Trophoblast cell (in vitro differentiated cells and primary cell): ENCODE data around the gene KCNH6. TPM values are rescaled to one million over a fixed set of nuclear protein-coding genes. Genes with fewer than 3 reads are reported as not detected.
A peak's percentile ranks its signal among the peaks of the same experiment; 100 is the strongest.

Experiments
- DNase-seq, 2 donors: peaks; one replicate each; pipeline ENCODE4 v3.0.0-alpha.2; 2016
- H2AFZ ChIP-seq: 2 replicates; pipeline ENCODE4 v1.6.1; 2013; ENCODE audit warnings: low read length, moderate library complexity, mild to moderate bottlenecking; ENCODE audit not compliant: insufficient read depth, poor library complexity
- H2AK5ac ChIP-seq: 2 replicates; pipeline ENCODE4 v1.6.1; 2013; ENCODE audit warnings: mild to moderate bottlenecking, low read length
- H2BK120ac ChIP-seq: 2 replicates; pipeline ENCODE4 v1.6.1; 2013; ENCODE audit warnings: low read length, mild to moderate bottlenecking, moderate library complexity; ENCODE audit not compliant: insufficient read depth, poor library complexity
- H2BK12ac ChIP-seq: 2 replicates; pipeline ENCODE4 v1.6.1; 2013; ENCODE audit warnings: mild to moderate bottlenecking, low read length, moderate library complexity
- H2BK5ac ChIP-seq: 2 replicates; pipeline ENCODE4 v1.6.1; 2013; ENCODE audit warnings: low read length, low read depth, moderate library complexity, mild to moderate bottlenecking; ENCODE audit not compliant: poor library complexity
- H3K14ac ChIP-seq: 2 replicates; pipeline ENCODE4 v1.6.1; 2013; ENCODE audit warnings: mild to moderate bottlenecking, low read length
- H3K18ac ChIP-seq: 2 replicates; pipeline ENCODE4 v1.6.1; 2013; ENCODE audit warnings: mild to moderate bottlenecking, low read length
- H3K23ac ChIP-seq: 2 replicates; pipeline ENCODE4 v1.6.1; 2013; ENCODE audit warnings: low read length
- H3K27ac ChIP-seq: 2 replicates; pipeline ENCODE4 v1.5.1; 2013; ENCODE audit warnings: low read depth, mild to moderate bottlenecking, inconsistent platforms, low read length, moderate library complexity
- H3K27me3 ChIP-seq: 2 replicates; pipeline ENCODE4 v1.6.1; 2013; ENCODE audit warnings: inconsistent platforms, mild to moderate bottlenecking, low read length, moderate library complexity; ENCODE audit not compliant: insufficient read depth
- H3K36me3 ChIP-seq, 2 experiments: 1 replicate in 1 of 2; 2 replicates in 1 of 2; pipeline ENCODE4 v1.6.1; 2013; ENCODE audit warnings: low read length in 2 of 2, mild to moderate bottlenecking in 2 of 2, moderate library complexity in 1 of 2; ENCODE audit not compliant: insufficient read depth in 2 of 2, control insufficient read depth in 1 of 2
- H3K4ac ChIP-seq: 2 replicates; pipeline ENCODE4 v1.6.1; 2013; ENCODE audit warnings: low read depth, mild to moderate bottlenecking, low read length, moderate library complexity
- H3K4me1 ChIP-seq, 2 experiments: 1 replicate in 1 of 2; 2 replicates in 1 of 2; pipeline ENCODE4 v1.6.1; 2013; ENCODE audit warnings: low read length in 2 of 2, mild to moderate bottlenecking in 2 of 2, moderate library complexity in 1 of 2; ENCODE audit not compliant: insufficient read depth in 2 of 2, control insufficient read depth in 1 of 2
- H3K4me2 ChIP-seq: 2 replicates; pipeline ENCODE4 v1.6.1; 2013; ENCODE audit warnings: inconsistent platforms, mild to moderate bottlenecking, low read length, moderate library complexity
- H3K4me3 ChIP-seq: 2 replicates; pipeline ENCODE4 v1.5.1; 2013; ENCODE audit warnings: mild to moderate bottlenecking, low read depth, low read length, inconsistent platforms
- H3K79me1 ChIP-seq: one replicate; pipeline ENCODE4 v1.6.1; 2013; ENCODE audit warnings: low read length
- H3K79me2 ChIP-seq: 2 replicates; pipeline ENCODE4 v1.6.1; 2013; ENCODE audit warnings: low read length, mild to moderate bottlenecking; ENCODE audit not compliant: control insufficient read depth, insufficient read depth, poor library complexity
- H3K9ac ChIP-seq: 2 replicates; pipeline ENCODE4 v1.6.1; 2013; ENCODE audit warnings: mild to moderate bottlenecking, low read length
- H3K9me3 ChIP-seq: 2 replicates; pipeline ENCODE4 v1.6.1; 2013; ENCODE audit warnings: low read depth, mild to moderate bottlenecking, control low read depth, inconsistent platforms, low read length; ENCODE audit not compliant: insufficient read depth
- H4K12ac ChIP-seq: 2 replicates; pipeline ENCODE4 v1.6.1; 2013; ENCODE audit warnings: low read depth, mild to moderate bottlenecking, low read length, moderate library complexity
- H4K8ac ChIP-seq: 2 replicates; pipeline ENCODE4 v1.6.1; 2013; ENCODE audit warnings: low read depth, mild to moderate bottlenecking, low read length, moderate library complexity
- H4K91ac ChIP-seq: one replicate; pipeline ENCODE4 v1.6.1; 2013; ENCODE audit warnings: low read depth, mild to moderate bottlenecking, low read length, moderate library complexity
- WGBS: extraction: QIAGEN DNeasy Blood & Tissue Kit; methylation state at CpG from one replicate; pipeline ENCODE4 v1.1.7; 2013; ENCODE audit warnings: missing lambda C conversion rate; ENCODE audit not compliant: insufficient read length, insufficient coverage; ENCODE audit errors: extremely low coverage; 5-methylcytosine and 5-hydroxymethylcytosine counted together
- polyA plus RNA-seq: library from polyadenylated mRNA; stranded (reverse); fragments of 200-250 nt; gene quantifications from 2 replicates; pipeline ENCODE4 v1.2.3, GENCODE V29; 2013

KCNH6 gene
- polyA plus RNA-seq = not detected in 2 replicates

- no peaks in the 10 kb centered on the region for H3K27me3 ChIP-seq
- no peaks in the 10 kb centered on the region for H3K9me3 ChIP-seq
- no peak for DNase-seq
- no peak within 1 kb of the TSS for H3K9ac ChIP-seq
- WGBS = no CpG with 5 or more reads among the region's 38 CpGs
- H3K4me3 ChIP-seq = peak within 1 kb of the TSS; percentile 39
- H3K4ac ChIP-seq = no peak within 1 kb of the TSS
- no peak within 1 kb of the TSS for H3K23ac ChIP-seq
- no peak within 1 kb of the TSS for H2BK5ac ChIP-seq
- H3K4me1 ChIP-seq = peaks cover 0 to 2% of the 10 kb centered on the region in 2 experiments
- no peak within 1 kb of the TSS for H3K18ac ChIP-seq
- no peak within 1 kb of the TSS for H4K8ac ChIP-seq
- no peak within 1 kb of the TSS for H2BK12ac ChIP-seq
- no peak within 1 kb of the TSS for H3K14ac ChIP-seq
- H2AFZ ChIP-seq = no peak within 1 kb of the TSS
- H3K79me2 ChIP-seq = no peaks in the 10 kb centered on the region
- H3K27ac ChIP-seq = no peak within 1 kb of the TSS
- no peak within 1 kb of the TSS for H2BK120ac ChIP-seq
- no peak within 1 kb of the TSS for H4K91ac ChIP-seq
- no peak within 1 kb of the TSS for H4K12ac ChIP-seq
- H2AK5ac ChIP-seq = no peak within 1 kb of the TSS
- H3K4me2 ChIP-seq = peak within 1 kb of the TSS; percentile 64
- H3K36me3 ChIP-seq = no peaks in the 10 kb centered on the region
- no peaks in the 10 kb centered on the region for H3K79me1 ChIP-seq
Measured at GRCh38 chr17:63523253-63523855, at the start of gene KCNH6. TSS of gene KCNH6 (plus strand) at chr17:63523358. CDS start at chr17:63523414, 56 bp downstream.

- no peak for DNase-seq
- no CpG with 5 or more reads among the region's 3 CpGs for WGBS
- H2AFZ ChIP-seq = no peak overlapping the region
- H3K4me2 ChIP-seq = no peak overlapping the region
- no peak overlapping the region for H4K8ac ChIP-seq
- no peak overlapping the region for H2BK120ac ChIP-seq
- no peak overlapping the region for H3K4me3 ChIP-seq
- H2BK5ac ChIP-seq = no peak overlapping the region
- no peak overlapping the region for H2BK12ac ChIP-seq
- no peak overlapping the region for H3K14ac ChIP-seq
- no peak overlapping the region for H3K23ac ChIP-seq
- H3K4ac ChIP-seq = no peak overlapping the region
- no peaks in the 10 kb centered on the region for H3K79me1 ChIP-seq
- no peaks in the 10 kb centered on the region for H3K36me3 ChIP-seq
- H3K18ac ChIP-seq = no peak overlapping the region
- H2AK5ac ChIP-seq = no peak overlapping the region
- no peak overlapping the region for H4K91ac ChIP-seq
- H3K27me3 ChIP-seq = peaks cover 4% of the 10 kb centered on the region
- no peak overlapping the region for H3K27ac ChIP-seq
- H3K9me3 ChIP-seq = peaks cover 4% of the 10 kb centered on the region
- H3K4me1 ChIP-seq = peaks cover 6 to 8% of the 10 kb centered on the region in 2 experiments
- no peak overlapping the region for H3K9ac ChIP-seq
- no peaks in the 10 kb centered on the region for H3K79me2 ChIP-seq
- H4K12ac ChIP-seq = no peak overlapping the region
Measured at GRCh38 chr17:63474174-63474573, 49.0 kb upstream of the KCNH6 start.

GRCh38 chr17:63474586-63475460, 48.3 kb upstream of the KCNH6 start:
- H4K12ac ChIP-seq = no peak overlapping the region
- H3K9me3 ChIP-seq = peaks cover 4% of the 10 kb centered on the region
- peaks cover 4% of the 10 kb centered on the region for H3K27me3 ChIP-seq
- no peak overlapping the region for H3K4ac ChIP-seq
- H3K79me1 ChIP-seq = no peaks in the 10 kb centered on the region
- H2AFZ ChIP-seq = no peak overlapping the region
- H3K14ac ChIP-seq = no peak overlapping the region
- H2AK5ac ChIP-seq = no peak overlapping the region
- no CpG with 5 or more reads among the region's 10 CpGs for WGBS
- no peak overlapping the region for H2BK120ac ChIP-seq
- no peak overlapping the region for H4K8ac ChIP-seq
- no peak overlapping the region for H2BK5ac ChIP-seq
- H3K36me3 ChIP-seq = no peaks in the 10 kb centered on the region
- no peak overlapping the region for H3K23ac ChIP-seq
- no peak overlapping the region for H3K9ac ChIP-seq
- no peak overlapping the region for H3K18ac ChIP-seq
- no peaks in the 10 kb centered on the region for H3K79me2 ChIP-seq
- no peak overlapping the region for H2BK12ac ChIP-seq
- H3K4me1 ChIP-seq = peaks cover 6 to 8% of the 10 kb centered on the region in 2 experiments
- H3K4me2 ChIP-seq = no peak overlapping the region
- DNase-seq = no peak
- no peak overlapping the region for H3K27ac ChIP-seq
- H3K4me3 ChIP-seq = no peak overlapping the region
- H4K91ac ChIP-seq = no peak overlapping the region

- no peak overlapping the region for H3K23ac ChIP-seq
- WGBS = no CpG with 5 or more reads among the region's 28 CpGs
- H4K12ac ChIP-seq = no peak overlapping the region
- H2BK12ac ChIP-seq = no peak overlapping the region
- H3K36me3 ChIP-seq = no peaks in the 10 kb centered on the region
- H3K4me1 ChIP-seq = peaks cover 6 to 8% of the 10 kb centered on the region in 2 experiments
- H3K4me2 ChIP-seq = peak overlapping the region; percentile 93
- peaks cover 4% of the 10 kb centered on the region for H3K9me3 ChIP-seq
- no peak overlapping the region for H2AFZ ChIP-seq
- H2BK120ac ChIP-seq = no peak overlapping the region
- H2AK5ac ChIP-seq = no peak overlapping the region
- H3K27me3 ChIP-seq = peaks cover 4% of the 10 kb centered on the region
- no peak overlapping the region for H2BK5ac ChIP-seq
- H3K4ac ChIP-seq = no peak overlapping the region
- no peak overlapping the region for H4K8ac ChIP-seq
- H3K9ac ChIP-seq = no peak overlapping the region
- H4K91ac ChIP-seq = no peak overlapping the region
- no peaks in the 10 kb centered on the region for H3K79me1 ChIP-seq
- H3K4me3 ChIP-seq = peak overlapping the region; percentile 20
- DNase-seq = no peak
- no peaks in the 10 kb centered on the region for H3K79me2 ChIP-seq
- no peak overlapping the region for H3K27ac ChIP-seq
- no peak overlapping the region for H3K14ac ChIP-seq
- H3K18ac ChIP-seq = no peak overlapping the region
Measured at GRCh38 chr17:63475491-63476412, 47.4 kb upstream of the KCNH6 start.
